Measurements from ENCODE around the gene DND1.
"Not testable (repeated sequence)": the region's sequence is repeated elsewhere in the genome, so short reads cannot be mapped to it uniquely, and the experiment has no call there.

Gene DND1

DNA sequence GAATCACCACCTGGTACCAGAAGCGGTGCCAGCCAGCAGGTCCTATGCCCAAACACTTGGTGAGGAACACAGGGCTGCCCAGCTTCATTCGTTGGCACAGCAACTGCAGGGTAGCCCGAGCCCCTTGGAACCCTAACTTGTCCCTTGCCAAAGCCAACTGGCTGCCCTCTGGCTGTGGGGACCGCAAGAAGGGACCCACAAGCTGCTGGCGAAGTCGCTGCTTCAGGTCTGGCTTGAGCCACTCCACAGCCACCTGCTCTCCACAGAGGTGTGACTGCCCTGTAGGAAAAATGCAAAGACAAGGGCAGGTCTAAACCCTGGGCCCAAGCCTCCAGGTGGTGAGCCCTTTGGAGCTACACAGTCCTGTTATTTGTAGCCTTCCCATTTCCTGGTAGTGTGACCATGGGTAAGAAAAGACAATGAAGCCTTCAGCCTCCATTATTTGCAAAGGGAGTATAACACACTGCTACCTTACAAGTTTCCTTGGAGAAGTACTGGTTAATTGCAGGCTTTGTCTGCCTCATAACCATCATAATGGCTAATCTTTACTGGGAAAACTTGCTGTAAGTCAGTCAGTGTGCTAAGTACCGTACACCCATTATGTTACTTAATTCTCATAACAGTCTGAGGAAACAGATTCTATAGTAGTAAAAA lies 1.8 kb downstream of the DND1 start:
- DNase-seq = no peak

DNA sequence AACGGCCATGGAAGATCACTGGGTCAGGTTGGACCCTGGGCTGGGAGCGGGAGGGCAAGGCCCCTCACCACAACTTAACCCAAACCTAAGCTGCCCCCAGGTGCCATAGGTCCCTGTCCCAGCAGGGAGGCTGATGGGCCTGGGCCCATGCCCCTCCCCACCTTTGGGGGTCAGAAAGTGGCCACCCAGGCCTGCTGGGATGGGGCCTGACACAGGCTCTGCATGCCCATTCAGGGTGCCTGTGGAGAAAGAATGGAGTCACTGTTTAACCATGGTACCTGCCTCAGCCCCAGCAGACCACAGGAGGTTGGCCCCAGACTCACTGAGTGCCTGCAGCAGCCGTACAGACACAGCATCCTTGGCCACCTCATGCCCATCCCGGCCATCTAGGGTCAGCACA lies 2.3 kb downstream of the DND1 start:
- DNase-seq = not testable (repeated sequence)

GRCh38 chr5:140664359-140665119 lies 8.8 kb downstream of the DND1 start, which contains the start of gene WDR55:
TSS of gene WDR55 (plus strand) at chr5:140664904. CDS start at chr5:140664913, 9 bp downstream.
- peak; percentile 94 for DNase-seq

DNA sequence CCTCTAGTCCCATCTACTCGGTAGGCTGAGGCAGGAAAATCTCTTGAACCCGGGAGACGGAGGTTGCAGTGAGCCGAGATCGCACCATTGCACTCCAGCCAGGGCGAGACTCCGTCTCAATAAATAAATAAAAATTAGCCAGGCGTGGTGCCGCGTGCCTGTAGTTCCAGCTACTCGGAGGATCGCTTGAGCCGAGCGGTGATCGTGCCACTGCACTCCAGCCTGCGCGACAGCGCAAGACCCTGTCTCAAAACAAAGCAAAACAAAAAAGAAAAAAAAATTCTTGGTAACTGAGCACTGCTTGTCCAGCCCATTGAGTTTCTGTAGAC lies 9.4 kb downstream of the DND1 start:
- DNase-seq = no peak

DNA sequence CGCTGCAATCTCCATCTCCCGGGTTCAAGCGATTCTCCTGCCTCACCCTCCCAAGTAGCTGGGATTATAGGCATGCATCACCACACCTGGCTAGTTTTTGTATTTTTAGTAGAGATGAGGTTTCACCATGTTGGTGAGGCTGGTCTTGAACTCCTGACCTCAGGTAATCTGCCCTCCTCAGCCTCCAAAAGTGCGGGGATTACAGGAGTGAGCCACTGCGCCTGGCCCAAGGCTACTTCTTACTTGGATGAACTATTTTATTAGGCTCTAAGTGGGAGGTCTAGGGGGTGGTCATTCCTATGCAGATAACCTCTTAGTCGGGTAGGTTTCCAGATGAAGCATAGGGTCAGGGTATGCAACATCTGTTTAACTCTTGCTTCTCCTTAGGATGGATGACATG lies 13.0 kb downstream of the DND1 start:
- not testable (repeated sequence) for DNase-seq

GRCh38 chr5:140658870-140659269 lies 14.5 kb downstream of the DND1 start:
- no peak for DNase-seq

GRCh38 chr5:140647042-140647419 lies 26.3 kb downstream of the DND1 start:
- no peak for DNase-seq

DNA sequence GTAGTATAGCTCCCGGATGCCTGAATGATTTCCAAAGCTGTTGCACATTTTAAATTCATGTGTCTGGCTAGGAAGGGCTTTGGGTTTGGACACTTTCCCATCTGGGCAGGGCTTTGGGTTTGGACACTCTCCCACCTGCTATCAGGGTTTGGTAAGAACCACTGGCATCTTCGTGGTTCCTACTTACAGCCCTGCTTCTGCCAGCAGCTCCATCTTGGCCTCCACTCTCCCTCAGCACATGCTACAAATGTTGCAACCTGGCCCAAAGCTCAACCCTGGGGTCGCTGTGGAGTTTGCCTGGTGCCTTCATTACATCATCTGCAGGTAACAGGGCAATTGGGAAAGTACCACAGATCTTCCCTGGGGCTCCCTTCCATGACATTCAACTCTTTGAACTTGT lies 30.7 kb downstream of the DND1 start:
- no peak for DNase-seq

DNA sequence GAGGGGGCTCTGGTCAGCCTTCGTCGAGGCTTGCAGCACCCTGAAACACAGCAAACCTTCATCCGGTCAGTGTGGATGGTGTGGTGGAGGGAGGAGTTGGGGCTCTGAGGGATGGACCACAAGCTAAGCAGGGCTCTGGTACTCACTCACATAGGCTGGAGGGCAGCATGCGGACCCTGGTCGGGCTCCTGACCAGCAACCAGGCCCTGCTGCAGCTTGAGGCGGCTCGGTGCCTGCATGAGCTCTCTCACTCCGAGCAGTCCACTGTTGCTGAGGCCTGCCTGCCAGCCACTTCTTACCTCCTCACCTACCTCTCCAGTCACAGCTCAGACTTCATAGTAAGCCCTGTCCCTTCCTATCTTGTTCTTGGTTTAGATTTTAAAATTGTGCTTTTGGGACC lies 31.7 kb downstream of the DND1 start:
- no peak for DNase-seq

DNA sequence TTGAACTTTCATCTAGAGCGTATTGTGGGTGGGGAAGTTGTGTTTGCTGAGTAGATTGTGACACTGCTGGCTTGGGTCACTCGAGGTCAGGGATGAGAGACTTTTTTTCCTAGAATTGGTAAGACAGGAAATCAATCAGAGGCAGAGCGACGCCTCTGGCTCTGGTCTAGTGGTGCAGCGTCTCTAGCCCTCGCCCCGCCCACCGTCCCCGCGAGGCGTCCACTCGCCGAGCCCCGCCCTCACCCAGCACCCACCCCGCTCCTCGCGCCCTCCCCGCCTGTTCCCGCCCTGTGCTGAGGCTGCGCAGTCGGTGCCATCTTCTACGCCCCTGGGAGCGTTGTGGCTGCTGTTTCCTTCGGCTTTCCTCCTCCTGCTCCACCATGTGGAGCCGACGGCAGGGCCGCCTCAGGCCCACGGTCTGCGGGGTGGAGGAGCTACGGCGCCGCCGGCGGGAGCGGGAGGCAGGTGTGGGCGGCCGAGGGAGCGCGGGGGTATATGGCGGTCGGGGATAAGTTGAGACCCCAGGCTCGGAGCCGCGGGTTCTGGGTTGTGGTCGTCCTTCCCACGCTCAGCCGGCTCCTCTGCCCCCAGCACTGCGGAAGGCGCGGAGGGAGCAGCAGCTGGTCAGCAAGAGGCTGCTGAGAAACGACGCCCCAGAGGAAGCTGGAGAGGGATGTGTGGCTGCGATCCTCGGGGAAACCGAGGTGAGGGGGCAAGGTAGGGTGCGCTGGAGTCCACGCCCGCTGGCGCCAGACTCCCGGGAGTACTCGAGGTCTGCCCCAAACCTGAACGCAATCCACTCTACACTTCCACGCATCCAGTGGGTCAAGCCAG lies 34.0 kb downstream of the DND1 start, which contains the start of gene TMCO6:
TMCO6 (plus strand) TSS at position 304 of the 834 bp plus-strand sequence; CDS start at position 381, 77 bp downstream.
- DNase-seq = peak; percentile 91

DNA sequence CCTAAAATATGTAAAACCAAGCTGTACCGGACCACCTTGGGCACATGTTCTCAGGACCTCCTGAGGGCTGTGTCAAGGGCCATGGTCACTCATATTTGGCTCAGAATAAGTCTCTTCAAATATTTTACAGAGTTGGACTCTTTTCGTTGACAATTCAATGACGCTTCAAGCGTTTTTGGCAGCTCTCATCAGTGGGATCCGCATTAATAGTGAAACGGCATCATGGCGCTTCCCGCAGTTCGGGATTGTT lies 34.6 kb downstream of the DND1 start:
- DNase-seq = not testable (repeated sequence)

GRCh38 chr5:140637371-140638100 lies 35.8 kb downstream of the DND1 start:
- no peak for DNase-seq

GRCh38 chr5:140635291-140636257 lies 37.8 kb downstream of the DND1 start:
- DNase-seq = no peak

DNA sequence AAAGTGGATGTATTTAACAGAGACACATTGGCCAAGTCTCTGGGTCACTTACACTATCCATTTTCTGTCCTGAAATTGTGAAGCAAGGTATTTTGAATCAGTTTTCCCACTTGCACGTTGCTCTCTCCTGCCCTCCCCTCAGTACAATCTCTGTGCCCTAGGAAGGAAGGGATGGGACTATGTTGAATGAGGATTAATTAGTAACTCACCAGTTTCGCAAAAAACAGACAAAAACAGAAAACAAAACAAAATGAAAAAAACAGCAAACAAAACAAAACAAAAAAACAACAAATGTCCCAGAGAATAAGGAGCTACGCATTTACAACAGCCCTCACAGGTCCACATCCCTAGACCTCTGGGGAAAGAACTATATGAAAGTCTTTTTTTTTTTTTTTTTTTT lies 39.3 kb downstream of the DND1 start:
- no peak for DNase-seq

DNA sequence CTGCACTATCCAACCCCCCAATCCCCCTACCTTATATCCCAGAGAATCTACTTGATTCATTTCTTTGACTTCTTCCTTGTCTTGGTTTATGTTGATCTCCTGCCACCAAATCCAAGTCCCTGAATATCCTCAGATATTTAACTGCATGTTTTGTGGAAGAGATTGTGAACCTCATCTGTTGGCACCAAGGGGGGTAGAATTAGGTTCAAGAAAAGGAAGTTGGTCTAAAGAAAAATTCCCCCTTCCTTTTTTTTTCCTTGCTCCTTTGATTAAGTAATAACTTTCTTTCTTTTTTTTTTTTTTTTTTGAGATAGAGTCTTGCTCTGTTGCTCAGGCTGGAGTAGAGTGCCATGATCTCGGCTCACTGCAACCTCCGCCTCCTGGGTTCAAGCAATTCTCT lies 39.9 kb downstream of the DND1 start:
- DNase-seq = no peak

GRCh38 chr5:140633021-140633471 lies 40.3 kb downstream of the DND1 start, which contains the start of gene CD14:
TSS of gene CD14 (minus strand) at chr5:140633175. CDS start at chr5:140633071, 104 bp downstream.
- DNase-seq = no peak

- DNase-seq = peak; percentile 81
Measured at GRCh38 chr5:140632366-140633020, 40.9 kb downstream of the DND1 start.

GRCh38 chr5:140631831-140632365 lies 41.5 kb downstream of the DND1 start:
- DNase-seq = peak; percentile 81

DNA sequence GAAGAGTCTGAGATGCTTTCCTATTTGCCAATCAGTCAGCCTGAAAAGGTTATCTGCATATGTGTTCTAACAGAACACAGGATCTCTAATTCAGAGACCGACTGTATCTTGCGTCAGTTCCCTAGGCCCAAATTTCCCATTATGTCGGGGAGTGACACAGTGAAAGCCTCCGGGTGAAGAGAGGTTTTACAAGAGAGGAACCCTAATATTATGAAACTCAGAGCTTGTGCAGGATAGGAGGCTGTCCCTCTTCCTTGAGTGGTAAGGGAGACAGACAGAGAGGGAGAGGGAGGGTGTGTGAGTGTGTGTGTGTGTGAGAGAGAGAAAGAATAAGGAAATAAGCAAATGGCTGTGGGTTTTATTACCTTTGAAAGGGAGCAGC lies 42.3 kb downstream of the DND1 start:
- no peak for DNase-seq

GRCh38 chr5:140630292-140631035 lies 42.9 kb downstream of the DND1 start:
- no peak for DNase-seq

All from retina (tissue), 1 donor.